Mesothelial cell of epicardium (in vitro differentiated cells): ENCODE results near the gene CTNS. TPM values are rescaled to one million over a fixed set of nuclear protein-coding genes. Genes with fewer than 3 reads are reported as not detected.

Source experiments
- DNase-seq, 2 experiments: peaks; one replicate each; pipeline ENCODE4 v3.0.0; 2021; ENCODE audit warnings: low spot score in 2 of 2; ENCODE audit not compliant: unreplicated experiment in 2 of 2
- H3K27ac Mint-ChIP-seq: 2 replicates; pipeline ENCODE4 v1.8.0; 2021; ENCODE audit warnings: mixed read lengths
- H3K27me3 Mint-ChIP-seq: 2 replicates; pipeline ENCODE4 v1.8.0; 2021; ENCODE audit warnings: low read depth, mixed read lengths
- H3K36me3 Mint-ChIP-seq: 2 replicates; pipeline ENCODE4 v1.8.0; 2021; ENCODE audit warnings: mixed read lengths
- H3K4me1 Mint-ChIP-seq: 2 replicates; pipeline ENCODE4 v1.8.0; 2021; ENCODE audit warnings: mixed read lengths
- H3K4me3 Mint-ChIP-seq: 2 replicates; pipeline ENCODE4 v1.8.0; 2021; ENCODE audit warnings: mild to moderate bottlenecking, moderate library complexity, mixed read lengths
- H3K9me3 Mint-ChIP-seq: 2 replicates; pipeline ENCODE4 v1.8.0; 2021; ENCODE audit warnings: mixed read lengths
- total RNA-seq: library from RNA; stranded (reverse); gene quantifications from 3 replicates; pipeline ENCODE4 v1.2.1, GENCODE V29; 2021
- TF ChIP-seq, protein P1 (sequence below): fragments of 200-600 bp; sonication (generic); IDR thresholded peaks from one replicate; pipeline ENCODE4 v1.5.0; 2021; ENCODE audit warnings: antibody characterized with exemption; ENCODE audit not compliant: unreplicated experiment

CTNS gene
- total RNA-seq, 1 donor from 2014 or later, result 13.4 TPM

- no peak for DNase-seq
- Mint-ChIP-seq H3K27me3 (peaks cover 32% of the 10 kb centered on the region), H3K4me1 (no peaks in the 10 kb centered on the region), H3K4me3 (no peak overlapping the region), H3K27ac (no peak overlapping the region), H3K9me3 (no peaks in the 10 kb centered on the region), H3K36me3 (no peaks in the 10 kb centered on the region)
- TF ChIP-seq, protein P1, sequence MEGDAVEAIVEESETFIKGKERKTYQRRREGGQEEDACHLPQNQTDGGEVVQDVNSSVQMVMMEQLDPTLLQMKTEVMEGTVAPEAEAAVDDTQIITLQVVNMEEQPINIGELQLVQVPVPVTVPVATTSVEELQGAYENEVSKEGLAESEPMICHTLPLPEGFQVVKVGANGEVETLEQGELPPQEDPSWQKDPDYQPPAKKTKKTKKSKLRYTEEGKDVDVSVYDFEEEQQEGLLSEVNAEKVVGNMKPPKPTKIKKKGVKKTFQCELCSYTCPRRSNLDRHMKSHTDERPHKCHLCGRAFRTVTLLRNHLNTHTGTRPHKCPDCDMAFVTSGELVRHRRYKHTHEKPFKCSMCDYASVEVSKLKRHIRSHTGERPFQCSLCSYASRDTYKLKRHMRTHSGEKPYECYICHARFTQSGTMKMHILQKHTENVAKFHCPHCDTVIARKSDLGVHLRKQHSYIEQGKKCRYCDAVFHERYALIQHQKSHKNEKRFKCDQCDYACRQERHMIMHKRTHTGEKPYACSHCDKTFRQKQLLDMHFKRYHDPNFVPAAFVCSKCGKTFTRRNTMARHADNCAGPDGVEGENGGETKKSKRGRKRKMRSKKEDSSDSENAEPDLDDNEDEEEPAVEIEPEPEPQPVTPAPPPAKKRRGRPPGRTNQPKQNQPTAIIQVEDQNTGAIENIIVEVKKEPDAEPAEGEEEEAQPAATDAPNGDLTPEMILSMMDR, result no peak
Measured at GRCh38 chr17:3678095-3678820, 41.7 kb downstream of the CTNS start.

DNA sequence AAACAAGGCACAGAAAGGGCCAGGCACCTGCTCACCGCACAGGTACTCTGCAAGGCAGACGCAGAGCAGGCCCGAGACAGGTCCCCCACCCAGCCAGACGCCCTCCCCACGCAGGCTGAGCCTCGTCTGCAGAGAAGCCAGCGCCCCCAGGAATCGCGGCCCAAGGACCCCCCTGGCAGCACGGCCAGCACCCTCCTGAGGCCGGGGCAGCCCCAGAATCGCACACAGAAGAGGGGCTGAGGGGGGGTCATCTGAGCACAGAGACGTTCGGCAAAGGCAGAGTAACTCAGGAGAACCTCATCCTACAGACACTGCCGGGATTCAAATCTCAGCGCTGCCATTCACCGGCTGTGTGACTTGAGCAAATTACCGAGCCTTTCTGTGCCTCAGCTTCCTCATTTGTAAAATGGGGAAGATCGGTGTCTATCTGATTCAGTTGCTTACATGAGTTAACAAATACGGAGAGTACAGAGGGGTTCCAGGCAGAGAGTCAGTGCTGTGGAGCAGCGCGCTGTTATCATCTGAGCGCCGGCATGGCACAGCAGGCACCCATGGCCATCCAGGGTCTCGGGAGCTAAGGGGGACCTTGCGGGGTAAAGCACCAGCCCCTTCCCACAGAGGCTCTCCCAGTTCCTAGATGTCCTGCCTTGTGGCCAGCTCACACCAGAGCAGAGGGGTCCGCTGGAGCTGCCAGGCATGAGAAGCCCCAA, 42.4 kb downstream of the CTNS start:
- Mint-ChIP-seq H3K9me3 (no peaks in the 10 kb centered on the region), H3K4me3 (no peak overlapping the region), H3K4me1 (no peaks in the 10 kb centered on the region), H3K27me3 (peaks cover 35% of the 10 kb centered on the region), H3K27ac (no peak overlapping the region), H3K36me3 (no peaks in the 10 kb centered on the region)
- DNase-seq, result no peak
- TF ChIP-seq, protein P1, result no peak

DNA sequence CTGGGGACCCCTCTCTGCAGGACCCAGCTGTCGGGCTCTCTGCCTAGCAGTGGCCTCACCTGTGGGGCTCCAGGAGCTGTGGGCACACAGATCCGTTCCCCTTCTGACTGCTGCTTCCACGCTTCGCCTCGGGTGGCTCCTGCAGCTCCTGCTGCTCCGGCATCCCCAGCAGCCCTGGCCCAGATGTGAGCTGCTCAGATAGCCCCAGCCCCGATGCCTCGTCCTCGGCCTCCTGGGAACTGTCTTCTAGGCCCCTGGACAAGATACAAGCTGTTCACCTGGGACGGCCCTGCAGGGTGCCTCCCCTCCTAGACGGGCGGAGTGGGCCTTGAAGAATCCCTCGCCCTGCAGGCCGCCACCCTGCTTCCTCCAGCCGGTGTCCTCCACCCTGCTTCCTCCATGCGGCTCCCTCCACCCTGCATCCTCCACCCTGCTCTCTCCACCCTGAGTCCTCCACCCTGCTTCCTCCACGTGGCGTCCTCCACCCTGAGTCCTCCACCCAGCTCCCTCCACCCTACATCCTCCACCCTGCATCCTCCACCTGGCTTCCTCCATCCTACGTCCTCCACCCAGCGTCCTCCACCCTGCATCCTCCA, 43.1 kb downstream of the CTNS start:
- H3K27ac Mint-ChIP-seq, result no peak overlapping the region
- no peaks in the 10 kb centered on the region for H3K4me1 Mint-ChIP-seq
- peaks cover 37% of the 10 kb centered on the region for H3K27me3 Mint-ChIP-seq
- no peaks in the 10 kb centered on the region for H3K36me3 Mint-ChIP-seq
- TF ChIP-seq, protein P1, result no peak
- no peak for DNase-seq
- H3K4me3 Mint-ChIP-seq, result no peak overlapping the region
- no peaks in the 10 kb centered on the region for H3K9me3 Mint-ChIP-seq

GRCh38 chr17:3681057-3681456, 44.5 kb downstream of the CTNS start:
- Mint-ChIP-seq H3K4me1 (no peaks in the 10 kb centered on the region), H3K4me3 (no peak overlapping the region), H3K27me3 (peaks cover 35% of the 10 kb centered on the region), H3K9me3 (no peaks in the 10 kb centered on the region), H3K27ac (no peak overlapping the region), H3K36me3 (no peaks in the 10 kb centered on the region)
- TF ChIP-seq, protein P1, result no peak
- no peak for DNase-seq

DNA sequence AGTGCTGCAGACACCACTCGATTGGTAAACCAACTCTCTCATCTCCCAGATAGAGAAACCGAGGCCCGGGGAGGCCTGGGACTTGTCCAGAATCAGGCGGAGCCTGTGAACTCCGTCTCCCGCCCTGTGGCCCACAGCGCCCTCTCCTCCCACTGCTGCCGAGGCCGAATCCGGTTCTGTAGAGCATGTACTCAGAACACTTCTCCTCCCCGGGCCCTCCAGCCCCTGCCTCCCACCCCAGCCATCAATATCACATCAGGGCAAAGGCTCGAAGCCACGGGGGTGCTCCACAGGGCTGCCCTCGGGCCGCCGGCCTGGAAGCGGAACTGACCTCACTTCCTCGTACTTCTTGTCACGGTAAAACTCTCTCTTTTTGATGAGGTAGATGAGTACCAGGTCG, 45.0 kb downstream of the CTNS start:
- H3K27me3 Mint-ChIP-seq, result peaks cover 35% of the 10 kb centered on the region

More for the DNA sequence above, 45.0 kb downstream of the CTNS start:
- Mint-ChIP-seq H3K27ac (no peak overlapping the region), H3K4me1 (no peaks in the 10 kb centered on the region), H3K36me3 (no peaks in the 10 kb centered on the region), H3K9me3 (no peaks in the 10 kb centered on the region), H3K4me3 (no peak overlapping the region)
- no peak for DNase-seq
- TF ChIP-seq, protein P1, result no peak
